Activated CD4-positive, CD25-positive, alpha-beta regulatory T cell (primary cell): ENCODE data around the gene EPS8L1.
"Not testable (repeated sequence)": the region's sequence is repeated elsewhere in the genome, so short reads cannot be mapped to it uniquely, and the experiment has no call there.

Experiments
- DNase-seq, 4 experiments: peaks; one replicate each; lab custom pipeline; 2025; lab: John Stamatoyannopoulos, UW

Gene EPS8L1

GRCh38 chr19:55094456-55095259 is 19.0 kb downstream of the EPS8L1 start:
- DNase-seq = no peak

- no peak for DNase-seq
These were observed 19.8 kb downstream of the EPS8L1 start for GRCh38 chr19:55095260-55096060.

- no peak for DNase-seq
These were observed 20.5 kb downstream of the EPS8L1 start for GRCh38 chr19:55096061-55096701.

- DNase-seq = no peak
These were observed 22.4 kb downstream of the EPS8L1 start for GRCh38 chr19:55097864-55098715.

GRCh38 chr19:55098716-55099556 is 23.3 kb downstream of the EPS8L1 start:
- no peak for DNase-seq

GRCh38 chr19:55099557-55100506 is 24.2 kb downstream of the EPS8L1 start:
- DNase-seq = no peak

- DNase-seq = no peak
These were observed 25.6 kb downstream of the EPS8L1 start for GRCh38 chr19:55101261-55101660.

GRCh38 chr19:55103190-55103589 is 27.5 kb downstream of the EPS8L1 start:
- no peak for DNase-seq

GRCh38 chr19:55105237-55105636 is 29.6 kb downstream of the EPS8L1 start:
- DNase-seq = no peak

GRCh38 chr19:55106591-55106990 is 30.9 kb downstream of the EPS8L1 start:
- DNase-seq = no peak

- not testable (repeated sequence) for DNase-seq
These were observed 31.6 kb downstream of the EPS8L1 start for GRCh38 chr19:55107252-55107651.

GRCh38 chr19:55109527-55110291 is 34.0 kb downstream of the EPS8L1 start:
- no peak for DNase-seq

GRCh38 chr19:55111238-55111831 is 35.7 kb downstream of the EPS8L1 start:
- DNase-seq = no peak

- DNase-seq = no peak
These were observed 36.6 kb downstream of the EPS8L1 start for GRCh38 chr19:55112246-55112776.

- DNase-seq = no peak
These were observed 37.3 kb downstream of the EPS8L1 start for GRCh38 chr19:55112777-55113569.

- DNase-seq = no peak
These were observed 37.9 kb downstream of the EPS8L1 start for GRCh38 chr19:55113570-55114039.

- DNase-seq = no peak
These were observed 39.0 kb downstream of the EPS8L1 start for GRCh38 chr19:55114566-55115145.
